HG02759 (cell line): Measurements from ENCODE around the gene RIMBP2.
"Not testable (repeated sequence)": the region's sequence is repeated elsewhere in the genome, so short reads cannot be mapped to it uniquely, and the experiment has no call there.

Experiments
- ATAC-seq: cut with Tn5 transposase; IDR thresholded peaks from one replicate; pipeline ENCODE4 v1.9.1; 2021; ENCODE audit warnings: mild to moderate bottlenecking, moderate library complexity; ENCODE audit not compliant: unreplicated experiment

Gene RIMBP2

DNA sequence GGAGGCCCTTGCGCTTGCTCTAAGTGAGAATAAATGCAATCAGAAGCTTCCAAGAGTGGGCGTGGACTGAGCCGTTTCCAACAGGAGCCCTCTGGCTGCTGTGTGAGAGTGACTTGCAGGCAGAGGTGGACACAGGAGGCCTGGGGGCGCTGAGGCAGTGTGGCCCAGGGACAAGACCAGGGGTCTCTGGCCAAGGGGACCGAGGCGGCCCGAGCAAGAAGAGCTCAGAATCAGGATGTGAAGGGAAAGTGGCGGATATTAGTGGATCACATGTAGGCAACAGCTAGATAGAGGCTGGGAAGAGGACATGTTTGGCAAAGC is 8.6 kb downstream of the RIMBP2 start:
- ATAC-seq: no peak

DNA sequence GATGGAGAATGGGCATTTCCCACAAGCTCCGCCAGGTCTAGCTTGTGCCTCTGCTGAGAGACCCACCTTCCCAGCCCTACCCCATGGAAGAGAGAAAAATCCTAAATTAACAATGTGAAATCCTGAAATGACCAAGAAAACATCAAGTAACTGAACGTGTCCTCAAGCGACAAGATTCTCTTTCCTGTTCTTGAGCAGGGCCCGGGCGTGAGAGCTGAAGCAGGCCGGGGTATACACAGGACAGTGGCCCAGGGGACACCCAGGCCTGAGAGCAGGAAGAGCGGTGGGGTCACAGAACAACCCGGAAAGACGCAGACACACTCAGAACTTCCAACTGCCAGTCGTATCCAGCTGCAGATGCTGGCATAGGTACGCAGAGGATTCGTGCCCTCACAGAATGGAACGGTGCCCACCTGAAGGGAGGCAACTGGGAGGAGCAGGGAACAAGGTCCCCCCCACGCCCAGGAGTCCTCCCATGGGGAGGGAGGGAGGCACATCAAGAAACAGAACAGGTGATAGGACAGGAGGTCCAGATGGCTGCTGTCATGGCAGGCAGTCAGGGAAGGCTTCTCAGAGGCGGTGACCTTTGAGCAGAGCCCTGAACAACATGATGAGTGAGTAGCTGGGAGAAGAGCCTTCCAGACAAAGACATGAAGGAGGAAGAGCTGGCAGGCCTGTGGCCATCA is 9.1 kb downstream of the RIMBP2 start:
- no peak for ATAC-seq

DNA sequence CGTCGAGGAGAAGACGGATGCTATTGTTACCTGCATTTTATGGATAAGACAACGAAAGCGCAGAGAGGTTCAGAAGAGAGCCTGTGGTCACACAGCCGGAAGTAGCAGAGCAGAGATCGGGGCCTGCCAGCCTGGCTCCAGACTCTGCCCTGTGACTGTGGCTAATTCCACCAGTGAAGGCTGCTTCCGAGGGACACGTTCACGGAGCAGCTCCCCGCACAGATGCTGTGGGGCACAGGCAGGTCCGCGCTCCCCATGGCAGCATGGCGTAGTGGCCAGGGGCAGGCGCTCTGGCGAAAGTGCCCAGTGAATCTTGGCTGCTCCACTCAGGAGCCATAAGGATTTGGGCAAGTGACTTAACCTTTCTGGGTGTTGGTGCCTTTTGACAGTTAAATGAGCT is 9.8 kb downstream of the RIMBP2 start:
- no peak for ATAC-seq

DNA sequence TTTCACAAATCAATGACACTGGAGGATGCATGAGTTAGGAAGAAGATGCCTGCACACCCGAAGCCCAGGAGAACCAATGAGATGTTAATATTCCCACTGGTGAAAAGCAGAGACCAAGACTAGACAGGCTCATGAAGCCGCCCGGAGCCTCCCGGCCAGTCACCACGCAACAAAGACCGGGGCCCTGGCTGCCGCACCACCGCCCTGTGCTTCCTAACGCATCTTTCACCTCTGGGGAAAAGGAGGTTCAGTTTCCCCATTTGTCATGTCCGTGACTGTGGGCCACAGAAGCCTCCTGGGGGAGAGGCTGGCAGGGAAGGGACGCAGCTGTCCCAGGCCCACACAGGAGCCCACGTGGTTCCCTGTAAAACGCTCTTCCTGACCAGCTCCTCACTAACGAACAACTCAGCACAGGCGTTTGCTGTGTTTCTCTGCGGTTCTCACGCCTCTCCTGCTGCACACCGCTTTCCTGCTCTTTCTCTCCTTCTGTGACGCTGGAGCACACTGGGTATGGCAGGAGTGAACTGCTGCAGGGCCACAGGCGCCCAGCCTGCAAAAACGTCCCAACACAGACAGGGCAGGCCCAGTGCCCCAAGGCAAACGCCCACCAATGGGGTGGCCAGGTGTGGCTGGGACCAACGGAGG is 10.8 kb downstream of the RIMBP2 start:
- ATAC-seq: no peak

DNA sequence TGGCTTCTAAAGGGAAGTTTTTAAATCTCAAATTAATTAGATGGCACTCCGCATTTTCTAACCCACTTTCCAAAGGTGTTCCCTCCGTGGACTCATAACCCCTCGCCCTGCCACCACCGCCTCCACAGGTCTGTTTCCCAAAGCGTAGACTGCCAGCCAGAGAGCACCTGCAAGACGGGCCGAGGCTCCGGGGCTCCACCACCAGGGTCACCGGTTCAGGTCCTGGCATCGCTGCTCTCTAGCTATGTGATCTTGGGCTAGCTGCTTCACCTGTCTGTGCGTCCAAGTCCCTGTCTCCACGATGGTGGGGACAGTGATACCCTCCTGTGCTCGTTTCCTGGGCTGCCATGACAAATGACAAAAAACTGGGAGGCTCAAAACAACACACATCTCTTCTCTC is 11.5 kb downstream of the RIMBP2 start:
- no peak for ATAC-seq

DNA sequence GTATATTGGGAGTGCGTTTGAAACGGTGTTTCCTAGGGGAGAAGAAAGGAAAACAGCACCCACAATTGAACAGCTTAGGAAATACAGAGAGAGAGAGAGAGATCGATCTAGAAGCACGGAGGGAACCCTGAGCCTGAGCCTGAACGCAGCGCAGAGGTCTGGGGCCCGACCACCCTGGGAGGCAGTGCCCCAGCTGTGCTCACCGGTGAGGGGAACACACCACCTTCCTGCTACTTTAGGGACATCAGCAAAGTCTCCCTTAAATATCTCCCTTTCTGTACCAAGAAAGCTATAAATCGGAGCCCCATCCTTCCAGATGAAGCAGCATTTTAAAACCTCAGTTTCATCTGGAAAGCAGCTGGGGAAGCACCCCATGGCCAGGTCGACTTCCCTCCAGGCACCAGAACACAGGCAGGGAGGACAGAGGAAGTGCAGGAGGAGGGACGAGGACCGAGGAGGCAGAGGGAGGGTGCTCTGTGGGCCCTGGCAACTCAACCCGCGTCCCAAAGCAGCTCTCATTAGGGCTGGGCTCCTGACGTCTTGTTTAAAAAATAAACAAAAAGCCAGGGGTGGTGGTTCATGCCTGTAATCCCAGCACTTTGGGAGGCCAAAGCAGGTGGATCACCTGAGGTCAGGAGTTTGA is 12.2 kb downstream of the RIMBP2 start:
- no peak for ATAC-seq

DNA sequence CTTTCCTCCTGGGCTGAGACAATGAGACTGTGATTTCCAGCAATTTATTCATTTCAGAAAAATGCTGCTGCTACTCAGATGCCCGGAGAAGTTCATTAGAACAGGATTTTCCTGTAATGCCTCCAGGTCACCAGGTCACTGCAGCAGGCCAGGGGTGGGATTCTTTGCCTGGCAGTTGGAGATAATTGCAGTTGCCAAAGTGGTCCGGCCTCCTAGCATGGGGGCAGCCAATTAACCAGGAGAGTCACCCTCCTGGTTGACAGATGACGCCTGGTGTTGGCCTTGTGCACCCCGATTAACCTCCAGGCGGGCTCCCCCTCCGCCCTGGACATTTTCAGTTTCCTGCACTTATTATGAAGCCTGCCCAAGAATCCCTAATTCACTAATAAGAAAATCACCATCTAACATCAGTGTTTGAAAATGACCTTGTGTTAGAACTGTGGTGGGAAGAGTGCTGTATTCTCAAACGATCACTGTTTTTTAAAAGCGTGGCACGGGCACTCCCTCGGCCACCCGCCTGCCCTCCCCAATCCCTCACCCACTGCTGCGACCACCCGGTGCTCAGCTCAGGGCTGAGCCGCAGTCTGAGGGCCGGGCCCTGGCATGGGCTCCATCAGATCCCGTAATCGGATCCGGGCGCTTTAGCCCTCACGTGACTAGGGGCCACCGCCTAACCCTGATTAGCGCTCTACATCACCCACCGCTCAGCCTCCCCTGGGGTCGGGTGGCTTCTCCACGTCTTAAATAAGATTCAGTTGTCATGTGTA is 12.9 kb downstream of the RIMBP2 start:
- ATAC-seq: no peak

DNA sequence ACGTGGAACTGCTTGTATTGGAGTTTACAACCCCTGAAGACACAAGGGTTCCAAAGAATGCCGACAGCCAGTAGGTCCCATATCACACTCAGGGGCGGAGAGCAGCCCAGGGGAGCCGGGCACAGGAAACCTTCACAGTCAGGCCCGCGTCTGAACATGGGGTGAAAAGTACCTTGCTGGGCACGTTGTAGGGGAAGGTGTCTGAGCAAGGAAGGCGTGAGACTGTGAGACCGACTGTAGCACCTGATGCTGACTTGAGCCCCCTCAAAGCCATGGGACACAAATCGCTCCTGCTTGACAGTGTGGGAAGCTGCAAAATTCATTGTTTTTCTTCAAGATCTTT is 14.7 kb downstream of the RIMBP2 start:
- no peak for ATAC-seq

DNA sequence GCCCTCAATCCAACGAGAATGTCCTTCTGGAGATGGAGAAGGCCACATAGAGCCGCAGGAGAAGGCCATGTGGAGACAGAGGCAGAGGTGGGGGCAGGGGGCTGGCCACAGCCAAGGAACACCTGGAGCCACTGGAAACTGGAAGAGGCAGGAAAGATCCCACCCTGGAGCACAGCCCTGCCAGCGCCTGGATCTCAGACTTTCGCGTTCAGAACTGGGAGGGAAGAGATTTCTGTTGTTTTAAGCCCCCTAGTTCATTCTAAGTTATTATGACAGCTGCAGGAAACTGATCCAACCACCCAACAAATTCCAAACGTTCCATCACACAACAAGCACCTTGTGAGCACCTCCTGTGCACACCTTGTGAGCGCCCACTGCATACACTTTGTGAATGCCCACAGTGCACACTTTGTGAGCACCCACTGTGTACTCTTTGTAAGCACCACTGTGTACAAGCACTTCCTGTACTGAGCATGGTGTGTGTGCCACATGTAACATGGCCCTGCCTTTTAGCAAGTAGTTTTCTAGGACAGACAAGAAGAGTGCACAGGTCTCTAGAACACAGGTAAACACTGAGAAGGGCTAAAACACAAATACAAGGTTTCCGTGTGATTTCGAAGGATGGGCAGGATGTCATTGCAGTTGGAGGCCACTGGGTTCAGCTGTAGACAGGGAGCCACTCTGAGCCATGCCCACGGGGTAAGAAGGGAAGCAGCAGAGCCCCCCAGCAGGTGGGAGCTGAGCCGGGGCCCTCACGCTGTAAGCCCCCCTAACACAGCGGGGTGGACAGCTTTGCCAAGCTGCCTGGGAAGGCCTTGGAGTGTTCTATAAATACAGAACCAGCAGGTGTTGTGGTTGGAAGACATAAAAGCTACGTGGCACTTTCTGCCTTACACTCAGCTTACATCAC is 15.4 kb downstream of the RIMBP2 start:
- ATAC-seq: no peak

DNA sequence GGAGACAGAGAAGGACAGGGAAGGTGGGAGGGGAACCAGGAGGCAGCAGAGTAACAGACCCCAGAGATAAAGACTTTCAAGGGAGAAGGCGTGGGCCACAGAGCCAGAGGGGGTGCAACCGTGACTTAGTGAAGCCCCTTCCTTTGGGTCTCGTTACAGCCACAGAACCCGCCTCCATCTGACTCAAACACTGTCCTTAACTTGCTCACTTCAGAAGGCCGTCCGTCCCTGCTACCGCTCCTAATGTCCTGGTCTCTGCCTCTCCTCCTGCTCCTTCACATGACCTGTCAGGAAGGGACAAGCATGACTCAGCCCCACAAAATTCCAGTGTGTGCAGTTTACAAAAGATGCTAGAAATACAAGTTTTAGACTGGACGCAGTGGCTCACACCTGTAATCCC is 18.0 kb downstream of the RIMBP2 start:
- ATAC-seq: no peak

DNA sequence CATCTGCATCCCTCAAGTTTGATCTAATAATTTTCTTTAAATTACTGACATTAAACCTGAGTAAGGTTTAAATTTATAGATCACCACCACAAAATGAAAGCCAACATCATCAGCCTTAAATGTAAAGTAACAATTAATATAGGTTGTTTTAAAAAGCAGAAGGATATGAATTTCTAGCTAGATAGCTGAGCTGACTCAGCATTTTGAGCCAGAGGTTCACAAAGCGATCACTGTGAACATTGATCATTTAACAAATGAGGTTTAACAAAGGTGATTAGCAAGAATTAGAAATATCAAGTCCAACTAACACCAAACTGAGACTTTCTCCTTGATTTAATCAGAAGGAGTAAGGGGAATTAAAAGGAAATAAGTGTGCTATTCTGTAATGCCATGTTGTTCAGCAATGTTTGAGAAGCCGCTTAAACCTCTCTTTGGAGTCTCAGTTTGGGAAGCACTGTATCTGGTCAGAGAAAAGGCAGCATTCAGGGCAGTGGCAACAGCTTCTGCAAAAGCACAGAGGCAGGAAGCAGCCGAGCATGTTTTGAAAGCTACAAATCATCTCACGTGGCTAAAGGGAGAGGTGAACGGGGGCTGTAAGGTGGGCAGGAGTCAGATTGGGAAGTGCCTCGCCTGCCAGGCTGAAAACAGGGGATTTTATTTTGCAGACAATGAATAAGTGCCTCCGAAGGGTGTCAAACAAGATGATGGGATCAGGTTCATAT is 19.6 kb downstream of the RIMBP2 start:
- ATAC-seq: no peak

DNA sequence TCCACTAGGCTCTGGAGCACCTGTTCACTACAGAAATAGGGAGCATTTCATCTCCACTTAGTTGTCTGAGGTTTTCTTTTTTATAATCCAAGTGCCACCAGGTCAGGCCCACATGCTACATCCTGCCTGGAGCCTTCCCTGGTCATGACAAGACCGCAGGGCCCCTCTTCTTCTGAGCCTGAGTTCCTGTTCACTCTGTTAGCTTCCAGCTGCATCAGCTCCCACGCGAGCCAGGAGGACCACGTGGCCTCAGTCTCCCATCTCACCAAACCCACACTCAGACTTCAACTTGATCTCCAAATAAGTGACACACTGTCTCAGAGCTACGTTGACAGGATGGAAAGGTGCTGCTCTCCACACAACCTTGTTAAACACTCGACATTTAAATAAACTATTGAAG is 21.0 kb downstream of the RIMBP2 start:
- no peak for ATAC-seq

DNA sequence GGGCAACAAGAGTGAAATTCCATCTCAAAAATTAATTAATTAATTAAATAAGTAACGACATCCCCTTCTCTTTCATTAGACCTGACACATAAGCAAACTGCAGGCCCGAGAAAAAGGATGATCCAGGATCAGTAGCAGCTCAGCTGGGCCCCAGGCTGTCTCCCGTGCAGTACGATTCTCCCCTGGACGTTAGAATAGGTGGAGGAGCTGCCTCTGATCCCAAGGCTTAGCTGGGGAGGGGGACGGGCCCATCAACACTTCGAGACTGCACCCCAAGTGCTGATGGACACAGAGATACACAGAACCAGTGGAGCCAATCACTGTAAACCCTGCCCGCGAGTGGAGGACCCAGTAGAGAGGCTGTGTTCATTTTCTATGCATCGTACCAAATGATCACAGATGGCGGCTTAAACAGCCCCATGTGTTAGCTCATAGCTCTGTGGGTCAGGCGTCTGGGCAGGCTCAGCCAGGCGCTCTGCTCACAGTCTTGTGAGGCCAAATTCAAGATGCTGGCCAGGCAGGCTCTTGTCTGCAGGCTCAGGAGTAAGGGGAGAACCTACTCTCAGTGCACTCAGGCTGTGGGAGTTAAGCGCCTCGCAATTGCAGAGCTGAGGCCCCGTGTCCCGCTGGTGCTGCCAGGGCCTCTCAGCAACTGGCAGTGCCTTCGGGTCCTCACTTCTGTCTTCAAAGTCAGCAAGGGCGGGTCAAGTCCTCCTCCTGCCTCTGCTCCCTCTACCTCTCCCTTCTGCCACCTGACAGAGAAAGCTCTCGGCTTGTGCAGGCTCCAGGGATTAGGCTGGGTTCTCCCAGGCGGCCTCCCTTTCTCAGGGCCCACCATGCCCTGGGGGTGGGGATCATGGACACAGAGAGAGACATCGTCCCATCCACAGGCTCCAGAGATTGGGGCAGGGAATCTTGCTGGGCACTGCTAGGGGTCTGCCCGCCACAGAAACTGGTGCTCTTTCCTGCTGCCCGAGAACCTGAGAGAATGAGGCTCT is 26.4 kb downstream of the RIMBP2 start:
- no peak for ATAC-seq

DNA sequence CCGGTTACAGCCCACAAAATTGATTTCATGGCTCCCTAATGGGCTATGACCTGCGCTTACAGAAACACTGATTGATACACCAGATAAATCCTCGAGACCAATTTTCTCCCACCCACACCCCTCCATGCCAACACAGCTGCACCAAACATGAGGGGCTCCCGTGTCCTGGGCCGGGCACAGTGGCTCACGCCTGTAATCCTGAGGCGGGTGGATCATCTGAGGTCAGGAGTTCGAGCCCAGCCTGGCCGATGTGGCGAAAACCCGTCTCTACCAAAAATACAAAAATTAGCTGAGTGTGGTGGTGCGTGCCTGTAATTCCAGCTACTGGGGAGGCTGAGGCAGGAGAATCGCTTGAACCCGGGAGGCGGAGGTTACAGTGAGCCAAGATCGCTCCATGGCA is 27.1 kb downstream of the RIMBP2 start:
- not testable (repeated sequence) for ATAC-seq

DNA sequence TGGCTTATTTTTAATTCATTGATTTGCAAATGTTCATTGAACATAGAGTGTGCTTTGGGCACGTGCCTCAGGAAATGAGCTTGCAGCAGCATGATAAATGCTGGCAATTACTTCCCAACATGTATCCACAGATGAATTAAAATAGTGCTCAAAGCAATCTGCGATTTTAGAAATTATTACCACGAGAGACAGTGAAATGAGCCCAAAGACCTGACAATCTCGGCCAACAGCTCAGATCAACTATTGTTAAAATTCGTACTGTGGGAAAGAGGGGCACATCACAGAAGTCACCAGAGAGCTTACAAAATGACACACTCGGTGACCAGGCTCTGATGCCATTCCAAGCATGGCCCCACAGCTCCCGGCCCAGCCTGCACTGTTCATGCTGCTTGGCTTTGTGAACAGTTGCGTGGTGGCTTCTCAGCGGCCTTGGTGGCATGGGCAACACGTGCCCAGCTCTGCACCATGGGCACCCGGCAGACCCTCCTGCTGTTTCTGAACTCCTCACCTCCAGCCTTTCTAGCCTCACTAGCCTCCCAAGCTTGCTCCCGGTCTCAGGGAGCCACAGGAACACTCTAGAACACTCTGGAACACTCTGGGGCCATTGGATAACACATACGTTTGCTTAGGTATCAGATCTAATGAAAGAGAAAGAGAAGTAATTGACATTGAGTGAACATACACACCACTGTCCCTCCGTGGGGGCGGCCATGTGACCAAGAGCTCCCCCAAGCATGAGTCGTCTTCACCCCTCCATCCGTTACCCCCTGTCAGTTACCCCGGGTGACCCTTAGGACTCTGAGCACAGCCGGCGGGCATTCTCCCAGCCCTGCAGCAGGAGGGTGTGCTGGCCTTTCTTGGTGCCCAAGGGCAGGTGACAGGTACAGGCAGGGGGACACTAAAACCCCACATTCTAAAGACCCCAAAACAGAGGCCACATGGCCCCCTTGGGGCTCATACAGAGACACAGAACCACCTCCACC is 28.0 kb downstream of the RIMBP2 start:
- no peak for ATAC-seq

DNA sequence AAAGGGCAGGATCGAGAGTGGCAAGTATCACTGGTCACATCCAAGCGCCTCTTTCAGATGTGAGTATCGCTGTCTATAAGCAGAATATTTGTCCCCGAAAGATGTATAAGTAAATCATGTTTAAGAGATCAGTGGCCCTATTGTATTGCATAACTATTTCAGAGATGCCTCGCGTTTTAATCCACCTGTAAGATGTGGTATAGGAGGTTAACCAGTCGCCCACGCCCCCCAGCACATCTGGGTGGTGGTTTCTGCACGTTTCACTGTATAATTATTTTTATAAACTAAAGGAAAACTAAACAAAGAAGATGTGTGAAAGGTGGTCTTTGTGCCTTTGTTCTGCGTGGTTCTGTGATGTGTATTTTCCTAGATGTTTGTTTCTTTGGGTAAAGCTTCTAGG is 28.9 kb downstream of the RIMBP2 start:
- ATAC-seq: no peak

DNA sequence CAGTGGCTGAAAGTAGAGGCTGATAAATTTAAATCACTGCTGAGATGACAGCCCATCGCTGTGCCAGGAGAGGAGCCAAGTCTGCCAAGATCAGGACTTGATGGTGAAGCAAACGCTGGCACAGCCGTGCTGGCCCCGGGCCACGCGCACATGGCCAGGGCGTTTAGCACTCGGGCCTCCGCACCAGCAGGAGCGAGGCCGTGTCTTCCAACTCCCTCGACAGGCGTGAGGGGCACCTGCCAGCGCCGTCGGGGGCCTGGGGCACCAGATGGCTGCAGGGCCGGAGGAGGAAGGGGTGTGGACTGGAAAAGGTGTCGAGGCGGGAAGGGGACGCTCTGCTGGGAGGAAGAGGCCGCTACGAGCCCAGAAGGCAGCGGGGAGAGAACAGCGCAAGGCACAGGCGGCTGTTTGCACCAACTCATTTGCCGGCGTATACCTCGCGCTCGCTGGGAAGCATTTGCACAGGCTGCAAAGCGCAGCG is 29.5 kb downstream of the RIMBP2 start:
- ATAC-seq: no peak

DNA sequence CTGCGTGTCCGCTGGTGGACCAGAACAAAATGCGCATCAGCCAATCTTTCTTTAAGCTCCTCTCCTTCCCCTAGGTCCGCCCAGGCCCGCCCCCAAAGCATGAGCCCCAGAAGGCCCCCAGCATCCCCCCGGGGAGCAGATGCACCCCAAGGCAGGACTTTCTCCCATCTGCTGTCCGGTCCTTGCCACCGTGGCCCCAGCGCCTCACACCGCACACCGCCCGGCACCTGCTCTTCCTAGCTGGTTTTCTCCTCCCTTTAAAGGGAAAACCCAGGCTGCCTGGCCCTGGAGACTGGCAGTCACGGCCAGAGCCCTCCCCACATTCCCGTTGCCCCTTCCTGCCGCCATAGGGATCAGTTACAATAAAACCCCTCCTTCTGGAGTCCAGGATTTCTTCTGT is 30.2 kb downstream of the RIMBP2 start:
- ATAC-seq: no peak
